ENCODE results near the gene LCNL1. TPM values are rescaled to one million over a fixed set of nuclear protein-coding genes. Genes with fewer than 3 reads are reported as not detected.

The LCNL1 gene
- total RNA-seq, 1 experiment from 2014 or later, result not detected

GRCh38 chr9:136942881-136943230 is 39.9 kb upstream of the LCNL1 start:
- DNase-seq (ENCODE audit: unreplicated experiment), result no peak
- peaks cover 35% of the 10 kb centered on the region for H3K36me3 Mint-ChIP-seq (ENCODE audit: insufficient read depth, unreplicated experiment)
- no peak overlapping the region for H3K27ac Mint-ChIP-seq (ENCODE audit: low read depth, unreplicated experiment)
- peaks cover 6% of the 10 kb centered on the region for H3K4me1 Mint-ChIP-seq (ENCODE audit: insufficient read depth, unreplicated experiment)
- ChIA-PET POLR2A (interaction anchor here (0.6 to 0.7 kb wide), 2 partner anchors 42 to 120 kb away, joined by 3 to 4 read pairs; no protein-coding TSS in a partner anchor), CTCF (interaction anchor here (0.5 to 0.6 kb wide), 2 partner anchors 59 to 67 kb away, joined by 3 to 4 read pairs; no protein-coding TSS in a partner anchor)
- TF ChIP-seq, protein P1, sequence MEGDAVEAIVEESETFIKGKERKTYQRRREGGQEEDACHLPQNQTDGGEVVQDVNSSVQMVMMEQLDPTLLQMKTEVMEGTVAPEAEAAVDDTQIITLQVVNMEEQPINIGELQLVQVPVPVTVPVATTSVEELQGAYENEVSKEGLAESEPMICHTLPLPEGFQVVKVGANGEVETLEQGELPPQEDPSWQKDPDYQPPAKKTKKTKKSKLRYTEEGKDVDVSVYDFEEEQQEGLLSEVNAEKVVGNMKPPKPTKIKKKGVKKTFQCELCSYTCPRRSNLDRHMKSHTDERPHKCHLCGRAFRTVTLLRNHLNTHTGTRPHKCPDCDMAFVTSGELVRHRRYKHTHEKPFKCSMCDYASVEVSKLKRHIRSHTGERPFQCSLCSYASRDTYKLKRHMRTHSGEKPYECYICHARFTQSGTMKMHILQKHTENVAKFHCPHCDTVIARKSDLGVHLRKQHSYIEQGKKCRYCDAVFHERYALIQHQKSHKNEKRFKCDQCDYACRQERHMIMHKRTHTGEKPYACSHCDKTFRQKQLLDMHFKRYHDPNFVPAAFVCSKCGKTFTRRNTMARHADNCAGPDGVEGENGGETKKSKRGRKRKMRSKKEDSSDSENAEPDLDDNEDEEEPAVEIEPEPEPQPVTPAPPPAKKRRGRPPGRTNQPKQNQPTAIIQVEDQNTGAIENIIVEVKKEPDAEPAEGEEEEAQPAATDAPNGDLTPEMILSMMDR (IDR thresholded peaks at IDR 0.05; ENCODE audit: unreplicated experiment), result no peak
- intact Hi-C loops (cut with micrococcal nuclease), result loop anchor here (10.0 kb wide), 1 partner anchor 98 kb away; the partner anchor contains the start of genes AJM1 and PHPT1
- no peaks in the 10 kb centered on the region for H3K27me3 Mint-ChIP-seq (ENCODE audit: insufficient read depth, unreplicated experiment)
- BruUV-seq (replicated peaks), result no TSS peak
- peak overlapping the region; percentile 70 for H3K4me3 Mint-ChIP-seq (ENCODE audit: unreplicated experiment)
- no peaks in the 10 kb centered on the region for H3K9me3 Mint-ChIP-seq (ENCODE audit: unreplicated experiment)

- TF ChIP-seq, protein P1 (IDR thresholded peaks at IDR 0.05; ENCODE audit: unreplicated experiment), result no peak
- Mint-ChIP-seq H3K4me3 (ENCODE audit: unreplicated experiment) (peak overlapping the region; percentile 70), H3K9me3 (ENCODE audit: unreplicated experiment) (no peaks in the 10 kb centered on the region), H3K27ac (ENCODE audit: low read depth, unreplicated experiment) (no peak overlapping the region), H3K27me3 (ENCODE audit: insufficient read depth, unreplicated experiment) (no peaks in the 10 kb centered on the region), H3K36me3 (ENCODE audit: insufficient read depth, unreplicated experiment) (peaks cover 33% of the 10 kb centered on the region), H3K4me1 (ENCODE audit: insufficient read depth, unreplicated experiment) (peaks cover 6% of the 10 kb centered on the region)
- ChIA-PET CTCF (interaction anchor here (0.5 to 1.0 kb wide), 9 partner anchors 15 to 364 kb away, joined by 3 to 4 read pairs (median 3); no protein-coding TSS in a partner anchor), POLR2A (interaction anchor here (0.6 to 1.7 kb wide), 11 partner anchors 42 to 136 kb away, joined by 3 to 10 read pairs (median 4); partner anchors contain the start of genes EDF1, PAXX and TRAF2)
- peak; percentile 42 for DNase-seq (ENCODE audit: unreplicated experiment)
- BruUV-seq (replicated peaks), result no TSS peak
- intact Hi-C loops (cut with micrococcal nuclease), result loop anchor here (10.0 kb wide), 1 partner anchor 99 kb away; the partner anchor contains the start of genes AJM1 and PHPT1
Observed at GRCh38 chr9:136943291-136944211, 39.2 kb upstream of the LCNL1 start.

GRCh38 chr9:136944212-136944518 is 38.6 kb upstream of the LCNL1 start:
- ChIA-PET CTCF (interaction anchor here (0.6 to 1.0 kb wide), 7 partner anchors 16 to 365 kb away, joined by 3 to 4 read pairs (median 3); no protein-coding TSS in a partner anchor), POLR2A (interaction anchor here (0.8 to 1.7 kb wide), 9 partner anchors 42 to 137 kb away, joined by 3 to 10 read pairs (median 5); partner anchors contain the start of genes EDF1, PAXX and TRAF2)
- DNase-seq (ENCODE audit: unreplicated experiment), result peak; percentile 25
- Mint-ChIP-seq H3K36me3 (ENCODE audit: insufficient read depth, unreplicated experiment) (peaks cover 32% of the 10 kb centered on the region), H3K4me1 (ENCODE audit: insufficient read depth, unreplicated experiment) (peaks cover 3% of the 10 kb centered on the region), H3K9me3 (ENCODE audit: unreplicated experiment) (no peaks in the 10 kb centered on the region), H3K27me3 (ENCODE audit: insufficient read depth, unreplicated experiment) (no peaks in the 10 kb centered on the region), H3K27ac (ENCODE audit: low read depth, unreplicated experiment) (no peak overlapping the region), H3K4me3 (ENCODE audit: unreplicated experiment) (peak overlapping the region; percentile 70)
- TF ChIP-seq, protein P1 (IDR thresholded peaks at IDR 0.05; ENCODE audit: unreplicated experiment), result no peak
- no TSS peak for BruUV-seq (replicated peaks)
- intact Hi-C loops (cut with micrococcal nuclease), result loop anchor here (10.0 kb wide), 1 partner anchor 99 kb away; the partner anchor contains the start of genes AJM1 and PHPT1
